ENCODE data around the gene HLF. TPM values are rescaled to one million over a fixed set of nuclear protein-coding genes. Genes with fewer than 3 reads are reported as not detected.

HLF gene
- total RNA-seq, 1 donor from 2014 or later: 1.3 TPM

DNA sequence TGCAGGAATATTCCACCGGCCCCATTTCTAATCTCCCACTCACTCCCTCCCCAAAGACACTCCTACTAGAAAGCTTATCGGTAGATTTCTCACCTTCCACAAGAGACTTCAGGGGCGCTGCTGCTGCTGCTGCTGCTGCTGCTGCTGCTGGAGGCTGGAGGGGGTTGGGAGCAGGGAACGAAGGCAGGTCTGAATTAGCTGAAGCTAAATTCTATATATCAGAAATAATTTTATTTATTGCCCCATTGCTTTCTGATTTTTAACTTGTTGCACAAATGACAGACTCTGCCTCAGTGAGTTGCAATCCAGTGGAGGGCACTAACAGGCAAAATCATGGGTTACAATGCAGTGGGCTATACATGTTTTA, 25.8 kb upstream of the HLF start:
- peak overlapping the region; percentile 82 for H3K4me3 Mint-ChIP-seq
- DNase-seq (ENCODE audit: low spot score in 2 of 2, unreplicated experiment in 2 of 2): no peak
- no peaks in the 10 kb centered on the region for H3K36me3 Mint-ChIP-seq
- peaks cover 64% of the 10 kb centered on the region for H3K27me3 Mint-ChIP-seq (ENCODE audit: low read depth)
- peaks cover 10% of the 10 kb centered on the region for H3K4me1 Mint-ChIP-seq
- H3K9me3 Mint-ChIP-seq: peaks cover 6% of the 10 kb centered on the region
- peak overlapping the region; percentile 94 for H3K27ac Mint-ChIP-seq
- TF ChIP-seq CTCF (IDR thresholded peaks at IDR 0.05; ENCODE audit: unreplicated experiment): no peak

GRCh38 chr17:55241097-55241496, 23.7 kb upstream of the HLF start:
- Mint-ChIP-seq H3K36me3 (no peaks in the 10 kb centered on the region), H3K4me3 (no peak overlapping the region), H3K27ac (no peak overlapping the region), H3K9me3 (peaks cover 6% of the 10 kb centered on the region), H3K27me3 (ENCODE audit: low read depth) (peaks cover 69% of the 10 kb centered on the region), H3K4me1 (peaks cover 10% of the 10 kb centered on the region)
- no peak for TF ChIP-seq CTCF (IDR thresholded peaks at IDR 0.05; ENCODE audit: unreplicated experiment)
- no peak for DNase-seq (ENCODE audit: low spot score in 2 of 2, unreplicated experiment in 2 of 2)

DNA sequence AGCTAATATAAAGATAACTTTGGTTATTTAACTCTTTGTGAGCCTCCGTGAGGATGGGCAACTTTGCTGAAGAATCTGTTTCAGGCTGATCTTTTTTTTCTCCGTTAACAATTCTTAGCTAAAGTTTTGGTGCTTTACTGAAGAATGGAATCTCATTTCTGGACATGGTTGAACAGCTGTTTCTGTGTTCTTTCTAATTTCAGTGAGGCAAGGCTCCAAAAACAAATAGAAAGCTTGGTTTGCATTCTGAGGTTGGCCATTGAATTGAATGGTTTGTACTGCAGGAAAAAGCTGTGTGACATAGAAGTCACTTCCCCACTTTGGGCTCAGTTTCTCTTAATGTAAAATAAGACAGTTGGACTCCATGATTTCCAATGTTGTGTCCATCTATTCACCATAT, 22.3 kb upstream of the HLF start:
- TF ChIP-seq CTCF (IDR thresholded peaks at IDR 0.05; ENCODE audit: unreplicated experiment): no peak
- Mint-ChIP-seq H3K9me3 (peaks cover 6% of the 10 kb centered on the region), H3K4me3 (no peak overlapping the region), H3K36me3 (no peaks in the 10 kb centered on the region), H3K4me1 (peaks cover 9% of the 10 kb centered on the region), H3K27me3 (ENCODE audit: low read depth) (peaks cover 71% of the 10 kb centered on the region), H3K27ac (no peak overlapping the region)
- DNase-seq (ENCODE audit: low spot score in 2 of 2, unreplicated experiment in 2 of 2): no peak

GRCh38 chr17:55245986-55246385, 18.8 kb upstream of the HLF start:
- TF ChIP-seq CTCF (IDR thresholded peaks at IDR 0.05; ENCODE audit: unreplicated experiment): no peak
- H3K27ac Mint-ChIP-seq: no peak overlapping the region
- H3K9me3 Mint-ChIP-seq: peaks cover 6% of the 10 kb centered on the region
- no peak for DNase-seq (ENCODE audit: low spot score in 2 of 2, unreplicated experiment in 2 of 2)
- no peaks in the 10 kb centered on the region for H3K36me3 Mint-ChIP-seq
- peaks cover 72% of the 10 kb centered on the region for H3K27me3 Mint-ChIP-seq (ENCODE audit: low read depth)
- H3K4me1 Mint-ChIP-seq: no peaks in the 10 kb centered on the region
- no peak overlapping the region for H3K4me3 Mint-ChIP-seq

- Mint-ChIP-seq H3K27me3 (ENCODE audit: low read depth) (peaks cover 72% of the 10 kb centered on the region), H3K27ac (no peak overlapping the region), H3K4me3 (no peak overlapping the region)
Observed at GRCh38 chr17:55246583-55246982, 18.2 kb upstream of the HLF start.

More at GRCh38 chr17:55246583-55246982, 18.2 kb upstream of the HLF start:
- Mint-ChIP-seq H3K4me1 (no peaks in the 10 kb centered on the region), H3K9me3 (peaks cover 6% of the 10 kb centered on the region), H3K36me3 (no peaks in the 10 kb centered on the region)
- TF ChIP-seq CTCF (IDR thresholded peaks at IDR 0.05; ENCODE audit: unreplicated experiment): no peak
- no peak for DNase-seq (ENCODE audit: low spot score in 2 of 2, unreplicated experiment in 2 of 2)
